DOHH2 (cell line): ENCODE measurements around the gene CCDC197.

Experiments used
- CTCF ChIP-seq: fragments of 200-600 bp; sonication (generic); IDR thresholded peaks from one replicate; pipeline ENCODE4 v1.5.1; 2014; ENCODE audit warnings: antibody characterized with exemption, mild to moderate bottlenecking, low read depth, low read length; ENCODE audit not compliant: poor library complexity, severe bottlenecking
- EZH2phosphoT487 ChIP-seq: fragments of 200-600 bp; sonication (generic); IDR thresholded peaks from 2 replicates; pipeline ENCODE4 v1.6.1; 2017; ENCODE audit warnings: borderline replicate concordance, mild to moderate bottlenecking, antibody characterized with exemption, low read length, moderate library complexity, mixed read lengths

GRCh38 chr14:93960774-93961438 is 36.2 kb upstream of the CCDC197 start:
- no peak for TF ChIP-seq CTCF
- no peak for TF ChIP-seq EZH2phosphoT487
